ENCODE results near the gene TRERF1. TPM values are rescaled to one million over a fixed set of nuclear protein-coding genes. Genes with fewer than 3 reads are reported as not detected.

The TRERF1 gene
- total RNA-seq, 4 donors from 2014 or later: 3.3 to 4.9 (median 3.8) TPM

GRCh38 chr6:42321976-42322375 lies 129.8 kb downstream of the TRERF1 start:
- TF ChIP-seq CTCF (IDR thresholded peaks at IDR 0.05; ENCODE audit: low read depth): no peak

GRCh38 chr6:42320762-42321161 lies 131.0 kb downstream of the TRERF1 start:
- no peak for TF ChIP-seq CTCF (IDR thresholded peaks at IDR 0.05; ENCODE audit: low read depth)

- TF ChIP-seq CTCF (IDR thresholded peaks at IDR 0.05; ENCODE audit: low read depth): no peak
Measured at GRCh38 chr6:42318480-42318879, 133.2 kb downstream of the TRERF1 start.

- no peak for TF ChIP-seq CTCF (IDR thresholded peaks at IDR 0.05; ENCODE audit: low read depth)
Measured at GRCh38 chr6:42316981-42317380, 134.7 kb downstream of the TRERF1 start.

- TF ChIP-seq CTCF (IDR thresholded peaks at IDR 0.05; ENCODE audit: low read depth): no peak
Measured at GRCh38 chr6:42315991-42316970, 135.4 kb downstream of the TRERF1 start.

GRCh38 chr6:42315259-42315990 lies 136.3 kb downstream of the TRERF1 start:
- TF ChIP-seq CTCF (IDR thresholded peaks at IDR 0.05; ENCODE audit: low read depth): no peak

Data from subcutaneous adipose tissue (tissue), 4 donors.